GM12892 (cell line): ENCODE measurements around the gene TMEM182.
A peak's percentile ranks its signal among the peaks of the same experiment; 100 is the strongest.

Source experiments
- DNase-seq: peaks from one replicate; pipeline ENCODE4 v3.0.0; 2011; ENCODE audit not compliant: insufficient read length
- FAIRE-seq: peaks from 2 replicates; lab custom pipeline; 2011; peaks lifted over from hg19 to GRCh38; lab: Jason Lieb, UNC
- POLR2A ChIP-seq: IDR thresholded peaks from 2 replicates; pipeline ENCODE4 v1.6.1; 2011; ENCODE audit warnings: low read depth, low read length, control low read depth
- POLR2AphosphoS5 ChIP-seq: IDR thresholded peaks from 2 replicates; pipeline ENCODE4 v1.6.1; 2011; ENCODE audit warnings: low read depth, low read length, control low read depth
- TAF1 ChIP-seq: IDR thresholded peaks from 2 replicates; pipeline ENCODE4 v1.6.1; 2011; ENCODE audit warnings: low read depth, mild to moderate bottlenecking, control low read depth, low read length, borderline replicate concordance

Gene TMEM182

GRCh38 chr2:102806250-102806837 is 44.5 kb downstream of the TMEM182 start:
- peak; percentile 93 for FAIRE-seq
- peak; percentile 18 for DNase-seq
- TF ChIP-seq TAF1: no peak
- TF ChIP-seq POLR2A: no peak
- TF ChIP-seq POLR2AphosphoS5: no peak

- FAIRE-seq (no peak), DNase-seq (no peak)
- no peak for TF ChIP-seq TAF1
- TF ChIP-seq POLR2A: no peak
- TF ChIP-seq POLR2AphosphoS5: no peak
These were observed 47.7 kb downstream of the TMEM182 start for GRCh38 chr2:102809291-102810189.

- no peak for TF ChIP-seq TAF1
- no peak for TF ChIP-seq POLR2AphosphoS5
- TF ChIP-seq POLR2A: no peak
- DNase-seq (no peak), FAIRE-seq (no peak)
These were observed 53.5 kb downstream of the TMEM182 start for GRCh38 chr2:102815285-102815684.

DNA sequence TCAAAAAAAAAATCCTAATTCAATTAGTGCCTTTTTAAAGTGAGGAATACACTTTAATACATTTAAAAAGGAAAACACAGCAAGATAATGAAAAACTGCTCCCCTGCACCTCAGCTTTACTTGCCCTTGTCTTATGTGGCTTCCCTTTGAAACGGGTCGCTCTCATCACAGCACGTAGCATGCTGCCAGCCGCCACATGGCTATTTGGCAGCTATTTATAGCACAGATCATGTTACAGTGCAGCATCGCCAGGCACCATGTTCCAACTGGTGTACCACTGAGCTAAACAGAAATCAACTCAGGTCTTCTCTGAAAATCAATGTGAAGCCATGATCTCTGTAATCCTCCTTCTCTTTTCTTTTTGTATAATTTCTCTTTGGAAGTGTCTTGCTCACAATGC is 65.1 kb downstream of the TMEM182 start:
- FAIRE-seq: no peak
- no peak for DNase-seq
- TF ChIP-seq POLR2AphosphoS5 (no peak), TAF1 (no peak)

DNA sequence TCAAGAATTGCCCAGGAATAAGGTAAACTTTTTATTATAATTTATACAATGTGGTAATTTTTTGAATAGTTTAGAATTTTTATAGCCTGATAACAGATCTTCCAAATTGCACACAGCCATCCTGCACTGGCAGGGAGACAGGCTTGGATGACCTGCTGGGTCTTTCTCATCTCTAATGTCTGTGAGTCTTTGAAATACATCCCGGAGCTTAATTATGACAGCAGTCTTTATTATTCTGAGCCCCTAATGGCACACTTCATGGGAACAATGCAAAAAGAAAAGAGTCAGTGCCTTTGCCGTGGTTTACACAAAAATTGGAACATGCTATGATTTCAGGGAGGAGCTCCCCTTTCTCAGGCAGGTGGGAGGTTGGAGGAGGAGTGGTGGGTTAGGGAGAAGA is 71.0 kb downstream of the TMEM182 start:
- no peak for TF ChIP-seq TAF1
- no peak for TF ChIP-seq POLR2A
- TF ChIP-seq POLR2AphosphoS5: no peak
- DNase-seq: no peak
- FAIRE-seq: no peak

- no peak for TF ChIP-seq TAF1
- TF ChIP-seq POLR2AphosphoS5: no peak
- TF ChIP-seq POLR2A: no peak
- no peak for DNase-seq
- no peak for FAIRE-seq
These were observed 72.9 kb downstream of the TMEM182 start for GRCh38 chr2:102834523-102835273.

DNA sequence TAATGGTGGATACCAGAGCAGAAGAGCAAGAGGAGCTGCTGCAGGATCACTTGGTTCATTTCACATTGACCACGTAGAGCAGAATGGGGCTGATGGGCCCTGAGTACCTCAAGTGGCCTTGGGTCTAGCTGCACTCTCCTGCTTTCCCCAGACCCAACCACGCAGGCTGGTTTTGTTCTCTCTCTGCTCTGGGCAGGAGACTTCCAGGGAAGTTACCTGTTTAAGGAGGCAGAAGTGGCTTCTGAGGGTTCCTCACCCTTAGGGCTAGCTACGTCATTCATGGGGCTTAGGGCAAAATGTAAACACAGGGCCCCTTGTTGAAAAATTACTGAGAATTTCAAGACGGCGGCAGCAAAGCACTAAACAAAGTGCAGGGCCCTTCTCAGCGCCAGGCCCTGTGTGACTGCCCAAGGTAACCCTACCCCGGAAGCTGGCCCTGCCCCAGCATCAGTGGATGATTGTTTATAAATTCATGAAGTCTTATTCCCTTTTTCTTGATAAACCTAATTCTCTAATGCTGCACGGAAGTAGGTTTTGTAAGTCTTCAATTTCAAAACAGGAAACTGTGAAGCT is 75.9 kb downstream of the TMEM182 start:
- no peak for DNase-seq
- no peak for TF ChIP-seq TAF1
- TF ChIP-seq POLR2AphosphoS5: no peak
- TF ChIP-seq POLR2A: no peak
- no peak for FAIRE-seq

- TF ChIP-seq POLR2A (no peak), POLR2AphosphoS5 (no peak), TAF1 (no peak)
- no peak for DNase-seq
- no peak for FAIRE-seq
These were observed 78.0 kb downstream of the TMEM182 start for GRCh38 chr2:102839668-102840388.

- DNase-seq (no peak), FAIRE-seq (peak; percentile 75)
- TF ChIP-seq POLR2A (no peak), POLR2AphosphoS5 (no peak), TAF1 (no peak)
These were observed 79.4 kb downstream of the TMEM182 start for GRCh38 chr2:102841107-102841840.
